ENCODE results near the gene SGMS1.

The SGMS1 gene

DNA sequence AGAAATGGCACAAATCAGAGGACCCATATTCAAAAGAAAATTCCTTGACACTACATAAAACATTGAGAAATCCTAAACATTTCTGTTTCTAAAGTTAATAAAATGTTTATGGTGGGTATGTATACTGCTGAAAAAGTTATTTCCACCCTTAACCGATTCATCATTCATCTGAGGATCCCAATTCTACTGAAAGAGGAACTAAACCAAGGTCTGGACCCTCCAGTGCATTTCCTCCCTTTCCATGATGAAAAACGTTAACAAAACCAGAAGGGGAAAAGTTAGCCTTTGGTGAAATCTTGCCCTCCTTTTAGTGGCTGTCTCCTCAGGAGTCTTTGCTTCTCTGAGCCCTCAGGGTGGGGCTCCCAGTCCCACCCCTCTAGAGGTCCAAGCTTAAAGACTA is 227.9 kb downstream of the SGMS1 start:
- H3K36me3 ChIP-seq (ENCODE audit: low read length): no peaks in the 10 kb centered on the region
- no peaks in the 10 kb centered on the region for H3K9me3 ChIP-seq (ENCODE audit: insufficient read depth, low read length)
- H3F3A ChIP-seq (ENCODE audit: insufficient read depth): no peaks in the 10 kb centered on the region
- H2AFZ ChIP-seq (ENCODE audit: low read depth, low read length, severe bottlenecking): no peak overlapping the region
- no peak overlapping the region for H3K9ac ChIP-seq (ENCODE audit: low read length)
- H3K4me2 ChIP-seq (ENCODE audit: low read depth, low read length, poor library complexity, severe bottlenecking): no peak overlapping the region
- no peak overlapping the region for H3K27ac ChIP-seq (ENCODE audit: low read depth, low read length)
- no peaks in the 10 kb centered on the region; the same call in 1 of the 2 replicates for H3K79me2 ChIP-seq (ENCODE audit: insufficient read depth, low read length)
- no peak overlapping the region for H3K4me3 ChIP-seq (ENCODE audit: insufficient read depth, low read length, poor library complexity, severe bottlenecking)
- H3K9me2 ChIP-seq (replicated peaks; ENCODE audit: insufficient read depth, low read length): no peaks in the 10 kb centered on the region
- H4K20me1 ChIP-seq (ENCODE audit: low read depth, low read length): no peaks in the 10 kb centered on the region
- TF ChIP-seq EZH2phosphoT487 (conservative IDR thresholded peaks at IDR 0.05; ENCODE audit: low read length): no peak
- TF ChIP-seq CTCF (IDR thresholded peaks at IDR 0.05; ENCODE audit: insufficient read depth, low read length, poor library complexity, severe bottlenecking): no peak
- H3K27me3 ChIP-seq (ENCODE audit: low read length): no peaks in the 10 kb centered on the region

DNA sequence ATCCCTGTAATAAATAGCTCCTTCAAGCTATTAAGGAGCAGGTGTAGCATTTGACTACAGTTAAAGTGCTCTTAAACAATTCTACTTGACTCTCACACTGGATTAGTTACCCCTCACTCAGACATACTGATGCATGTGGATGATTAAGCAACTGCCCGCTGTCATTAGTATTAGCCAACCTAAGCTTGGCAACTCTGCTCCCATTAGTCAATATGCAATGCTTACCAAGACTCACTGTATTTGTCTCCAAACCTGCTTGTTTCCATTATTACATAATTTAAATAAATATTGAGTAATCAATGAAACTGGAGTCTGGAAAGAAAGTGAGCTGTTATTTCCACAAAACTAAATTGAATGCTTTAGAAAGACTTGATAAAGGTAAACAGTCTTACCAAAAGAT is 228.5 kb downstream of the SGMS1 start:
- Histone ChIP-seq H4K20me1 (ENCODE audit: low read depth, low read length) (no peaks in the 10 kb centered on the region), H3K79me2 (ENCODE audit: insufficient read depth, low read length) (no peaks in the 10 kb centered on the region; the same call in 1 of the 2 replicates), H3F3A (ENCODE audit: insufficient read depth) (no peaks in the 10 kb centered on the region), H3K9me2 (replicated peaks; ENCODE audit: insufficient read depth, low read length) (no peaks in the 10 kb centered on the region), H3K36me3 (ENCODE audit: low read length) (no peaks in the 10 kb centered on the region), H2AFZ (ENCODE audit: low read depth, low read length, severe bottlenecking) (no peak overlapping the region), H3K9me3 (ENCODE audit: insufficient read depth, low read length) (no peaks in the 10 kb centered on the region), H3K27ac (ENCODE audit: low read depth, low read length) (no peak overlapping the region), H3K4me3 (ENCODE audit: insufficient read depth, low read length, poor library complexity, severe bottlenecking) (no peak overlapping the region), H3K27me3 (ENCODE audit: low read length) (no peaks in the 10 kb centered on the region), H3K4me2 (ENCODE audit: low read depth, low read length, poor library complexity, severe bottlenecking) (no peak overlapping the region), H3K9ac (ENCODE audit: low read length) (no peak overlapping the region)
- no peak for TF ChIP-seq EZH2phosphoT487 (conservative IDR thresholded peaks at IDR 0.05; ENCODE audit: low read length)
- no peak for TF ChIP-seq CTCF (IDR thresholded peaks at IDR 0.05; ENCODE audit: insufficient read depth, low read length, poor library complexity, severe bottlenecking)

DNA sequence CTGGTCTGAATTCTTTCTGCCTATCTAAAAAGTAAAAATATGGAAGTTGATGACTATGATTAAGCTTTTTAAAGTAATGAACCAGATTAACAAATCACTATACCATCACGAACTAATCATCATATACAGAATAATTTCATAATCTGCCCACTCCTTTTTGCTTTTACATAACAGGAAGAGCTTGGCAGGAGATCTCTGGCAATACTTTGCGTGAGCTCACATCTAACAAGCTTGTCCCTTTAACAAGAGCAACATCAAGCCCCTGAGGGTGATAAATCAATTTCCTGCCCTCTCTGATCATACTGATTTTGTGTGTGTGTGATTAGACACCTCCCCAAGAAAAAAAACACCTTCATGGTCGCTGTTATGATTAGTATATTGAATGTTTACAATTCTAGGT is 228.9 kb downstream of the SGMS1 start:
- Histone ChIP-seq H2AFZ (ENCODE audit: low read depth, low read length, severe bottlenecking) (no peak overlapping the region), H3K79me2 (ENCODE audit: insufficient read depth, low read length) (no peaks in the 10 kb centered on the region; the same call in 1 of the 2 replicates), H3K36me3 (ENCODE audit: low read length) (no peaks in the 10 kb centered on the region), H3K4me2 (ENCODE audit: low read depth, low read length, poor library complexity, severe bottlenecking) (no peak overlapping the region), H3K4me3 (ENCODE audit: insufficient read depth, low read length, poor library complexity, severe bottlenecking) (no peak overlapping the region), H4K20me1 (ENCODE audit: low read depth, low read length) (no peaks in the 10 kb centered on the region), H3K27ac (ENCODE audit: low read depth, low read length) (no peak overlapping the region), H3K9me3 (ENCODE audit: insufficient read depth, low read length) (no peaks in the 10 kb centered on the region), H3K27me3 (ENCODE audit: low read length) (no peaks in the 10 kb centered on the region), H3K9ac (ENCODE audit: low read length) (no peak overlapping the region), H3F3A (ENCODE audit: insufficient read depth) (no peaks in the 10 kb centered on the region), H3K9me2 (replicated peaks; ENCODE audit: insufficient read depth, low read length) (no peaks in the 10 kb centered on the region)
- TF ChIP-seq EZH2phosphoT487 (conservative IDR thresholded peaks at IDR 0.05; ENCODE audit: low read length) (no peak), CTCF (IDR thresholded peaks at IDR 0.05; ENCODE audit: insufficient read depth, low read length, poor library complexity, severe bottlenecking) (no peak)
